GM21423 (cell line): ENCODE measurements around the gene BEND6.
"Not testable (repeated sequence)": the region's sequence is repeated elsewhere in the genome, so short reads cannot be mapped to it uniquely, and the experiment has no call there.

Source experiments
- ATAC-seq: cut with Tn5 transposase; IDR thresholded peaks from one replicate; pipeline ENCODE4 v1.9.1; 2021; ENCODE audit warnings: mild to moderate bottlenecking, moderate library complexity; ENCODE audit not compliant: unreplicated experiment

BEND6 gene

GRCh38 chr6:57026001-57026400 is 71.1 kb downstream of the BEND6 start:
- no peak for ATAC-seq

- ATAC-seq: no peak
Observed at GRCh38 chr6:57027301-57027700, 72.4 kb downstream of the BEND6 start.

DNA sequence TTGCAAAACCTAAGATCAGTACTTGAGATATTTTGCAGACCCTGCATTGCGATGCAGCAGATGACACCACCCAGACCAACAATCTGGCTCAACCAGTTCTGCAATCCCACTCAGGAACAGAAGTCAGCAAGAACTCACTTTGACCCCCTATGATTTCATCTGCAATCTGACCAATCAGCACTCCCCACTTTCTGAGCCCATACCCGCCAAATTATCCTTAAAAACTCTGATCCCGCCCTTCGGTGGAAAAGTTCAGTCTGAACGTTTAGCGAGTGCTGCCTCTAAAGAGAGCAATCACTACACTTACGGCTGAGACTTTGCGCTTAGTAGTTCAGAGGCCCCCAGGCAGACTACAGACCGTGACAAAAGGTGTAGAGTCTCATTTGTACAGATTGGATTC is 74.3 kb downstream of the BEND6 start:
- ATAC-seq: no peak

- ATAC-seq: no peak
Observed at GRCh38 chr6:57033228-57033627, 78.3 kb downstream of the BEND6 start.

GRCh38 chr6:57035549-57035948 is 80.6 kb downstream of the BEND6 start:
- ATAC-seq: no peak

DNA sequence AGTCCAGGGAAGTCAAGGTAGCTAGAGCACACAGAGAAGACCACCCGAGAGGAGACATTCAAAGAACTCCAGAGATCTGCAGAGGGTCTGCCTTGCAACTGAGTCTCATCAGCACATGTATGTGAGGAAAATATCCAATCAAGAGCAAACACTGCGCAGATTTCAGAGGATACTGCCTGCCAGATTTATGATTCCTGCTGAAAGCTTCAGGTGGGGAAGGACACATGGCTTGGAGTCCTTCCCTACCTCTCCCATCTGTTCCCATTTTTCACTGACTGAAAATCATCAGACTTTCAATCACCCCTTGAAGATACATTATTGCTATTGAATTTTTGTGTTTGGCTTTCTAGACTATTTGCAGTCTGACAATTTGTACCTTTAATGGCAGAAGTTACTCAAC is 84.0 kb downstream of the BEND6 start:
- no peak for ATAC-seq

- ATAC-seq: no peak
Observed at GRCh38 chr6:57040011-57040410, 85.1 kb downstream of the BEND6 start.

GRCh38 chr6:57044061-57044460 is 89.2 kb downstream of the BEND6 start:
- ATAC-seq: not testable (repeated sequence)

GRCh38 chr6:57044568-57044967 is 89.7 kb downstream of the BEND6 start:
- ATAC-seq: no peak

GRCh38 chr6:57046332-57047256 is 91.7 kb downstream of the BEND6 start, which contains the start of gene KIAA1586:
Gene KIAA1586, plus strand, starts transcription at chr6:57046693. Its CDS starts 63 bp downstream, at chr6:57046756.
- peak; percentile 93 for ATAC-seq

GRCh38 chr6:57047257-57047585 is 92.3 kb downstream of the BEND6 start:
- peak; percentile 23 for ATAC-seq

GRCh38 chr6:57047859-57048258 is 93.0 kb downstream of the BEND6 start:
- not testable (repeated sequence) for ATAC-seq

GRCh38 chr6:57048577-57048976 is 93.7 kb downstream of the BEND6 start:
- ATAC-seq: no peak

- no peak for ATAC-seq
Observed at GRCh38 chr6:57063847-57064246, 108.9 kb downstream of the BEND6 start.

GRCh38 chr6:57064809-57065208 is 109.9 kb downstream of the BEND6 start:
- no peak for ATAC-seq

GRCh38 chr6:57068061-57068460 is 113.2 kb downstream of the BEND6 start:
- ATAC-seq: no peak

DNA sequence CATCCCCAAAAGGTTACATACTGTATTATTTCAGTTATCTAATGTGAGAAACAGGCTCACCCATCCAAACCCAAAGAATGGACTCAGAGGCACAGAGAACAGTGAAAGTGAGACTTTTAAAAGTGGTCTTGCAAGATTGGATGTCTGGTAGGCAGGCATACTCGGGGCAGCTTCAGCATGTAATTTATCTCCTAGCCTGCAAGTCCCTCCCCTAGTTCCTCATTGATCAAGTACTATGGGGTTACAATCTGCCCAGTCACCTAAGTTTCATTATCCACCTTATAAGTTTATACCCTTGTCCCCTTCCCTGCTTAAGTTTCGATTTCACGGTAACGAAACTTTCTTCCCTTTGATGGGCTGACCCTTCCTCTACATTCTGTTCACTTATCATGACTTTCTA is 114.3 kb downstream of the BEND6 start:
- no peak for ATAC-seq

- no peak for ATAC-seq
Observed at GRCh38 chr6:57069920-57070331, 115.0 kb downstream of the BEND6 start.

- no peak for ATAC-seq
Observed at GRCh38 chr6:57072108-57072507, 117.2 kb downstream of the BEND6 start.

GRCh38 chr6:57074383-57074782 is 119.5 kb downstream of the BEND6 start:
- no peak for ATAC-seq

DNA sequence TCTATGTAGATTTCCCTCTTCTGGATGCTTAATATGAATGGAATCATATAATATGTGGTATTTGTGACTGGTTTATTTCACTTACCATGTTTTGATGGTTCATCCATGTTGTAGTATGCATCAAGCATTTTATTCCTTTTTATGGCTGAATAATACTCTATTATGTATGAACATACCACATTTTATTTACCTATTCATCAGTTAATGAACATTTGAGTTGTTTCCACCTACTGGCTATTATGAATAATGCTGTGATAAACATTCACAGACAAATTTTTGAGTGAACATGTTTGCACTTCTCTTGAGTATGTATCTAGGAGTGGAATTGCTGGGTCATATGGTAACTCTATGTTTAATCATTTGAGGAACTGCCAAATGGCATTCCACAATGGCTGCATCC is 120.2 kb downstream of the BEND6 start:
- ATAC-seq: no peak
